ENCODE measurements around the gene KRT86. TPM values are rescaled to one million over a fixed set of nuclear protein-coding genes. Genes with fewer than 3 reads are reported as not detected.

Gene KRT86
- total and polyA plus RNA-seq, 2 donors (not counting 1 experiment from before 2014, with no cell fraction given) = 0.02 to 0.17 TPM

- Histone ChIP-seq H3K4me2 (ENCODE audit: extremely low read depth, insufficient read depth, low read length) (no peak overlapping the region), H3K27me3 (ENCODE audit: control insufficient read depth, insufficient read depth, low read length) (peaks cover 4% of the 10 kb centered on the region), H3K4me3 (replicated peaks in 1 of 4; ENCODE audit: control extremely low read depth in 1 of 4, insufficient read depth in 1 of 4, low read depth in 3 of 4, low read length in 4 of 4) (no peak overlapping the region), H3K9ac (ENCODE audit: insufficient read depth, low read length) (no peak overlapping the region), H2AFZ (ENCODE audit: low read length) (no peak overlapping the region), H3K9me3 (ENCODE audit: control insufficient read depth, insufficient read depth, low read depth, low read length) (no peaks in the 10 kb centered on the region), H3K27ac (ENCODE audit: insufficient read depth, low read length) (no peak overlapping the region), H4K20me1 (ENCODE audit: control insufficient read depth, extremely low read depth, insufficient read depth, low read length) (no peaks in the 10 kb centered on the region), H3K79me2 (ENCODE audit: control insufficient read depth, insufficient read depth, low read length) (no peaks in the 10 kb centered on the region), H3K36me3 (ENCODE audit: control insufficient read depth, insufficient read depth, low read length) (no peaks in the 10 kb centered on the region), H3K4me1 (ENCODE audit: control insufficient read depth, extremely low read depth, insufficient read depth, low read length) (no peaks in the 10 kb centered on the region)
- TF ChIP-seq, protein P1, sequence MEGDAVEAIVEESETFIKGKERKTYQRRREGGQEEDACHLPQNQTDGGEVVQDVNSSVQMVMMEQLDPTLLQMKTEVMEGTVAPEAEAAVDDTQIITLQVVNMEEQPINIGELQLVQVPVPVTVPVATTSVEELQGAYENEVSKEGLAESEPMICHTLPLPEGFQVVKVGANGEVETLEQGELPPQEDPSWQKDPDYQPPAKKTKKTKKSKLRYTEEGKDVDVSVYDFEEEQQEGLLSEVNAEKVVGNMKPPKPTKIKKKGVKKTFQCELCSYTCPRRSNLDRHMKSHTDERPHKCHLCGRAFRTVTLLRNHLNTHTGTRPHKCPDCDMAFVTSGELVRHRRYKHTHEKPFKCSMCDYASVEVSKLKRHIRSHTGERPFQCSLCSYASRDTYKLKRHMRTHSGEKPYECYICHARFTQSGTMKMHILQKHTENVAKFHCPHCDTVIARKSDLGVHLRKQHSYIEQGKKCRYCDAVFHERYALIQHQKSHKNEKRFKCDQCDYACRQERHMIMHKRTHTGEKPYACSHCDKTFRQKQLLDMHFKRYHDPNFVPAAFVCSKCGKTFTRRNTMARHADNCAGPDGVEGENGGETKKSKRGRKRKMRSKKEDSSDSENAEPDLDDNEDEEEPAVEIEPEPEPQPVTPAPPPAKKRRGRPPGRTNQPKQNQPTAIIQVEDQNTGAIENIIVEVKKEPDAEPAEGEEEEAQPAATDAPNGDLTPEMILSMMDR (conservative IDR thresholded peaks at IDR 0.05 in 1 of 2, IDR thresholded peaks at IDR 0.05 in 1 of 2; ENCODE audit: low read depth in 1 of 2, low read length in 2 of 2) = no peak
- TF ChIP-seq EZH2 (IDR thresholded peaks at IDR 0.05; ENCODE audit: low read length, missing control alignments) = no peak
- peak in 1 of 2 donors; percentile 54 for DNase-seq (ENCODE audit: low read depth in 2 of 2)
Observed at GRCh38 chr12:52268212-52268611, 6.2 kb upstream of the KRT86 start.

GRCh38 chr12:52270541-52271070, 3.8 kb upstream of the KRT86 start:
- Histone ChIP-seq H3K36me3 (ENCODE audit: control insufficient read depth, insufficient read depth, low read length) (no peaks in the 10 kb centered on the region), H3K9ac (ENCODE audit: insufficient read depth, low read length) (no peak overlapping the region), H3K27me3 (ENCODE audit: control insufficient read depth, insufficient read depth, low read length) (peaks cover 2% of the 10 kb centered on the region), H3K79me2 (ENCODE audit: control insufficient read depth, insufficient read depth, low read length) (no peaks in the 10 kb centered on the region), H3K9me3 (ENCODE audit: control insufficient read depth, insufficient read depth, low read depth, low read length) (no peaks in the 10 kb centered on the region), H3K4me3 (replicated peaks in 1 of 4; ENCODE audit: control extremely low read depth in 1 of 4, insufficient read depth in 1 of 4, low read depth in 3 of 4, low read length in 4 of 4) (no peak overlapping the region), H4K20me1 (ENCODE audit: control insufficient read depth, extremely low read depth, insufficient read depth, low read length) (no peaks in the 10 kb centered on the region), H3K4me2 (ENCODE audit: extremely low read depth, insufficient read depth, low read length) (no peak overlapping the region), H3K27ac (ENCODE audit: insufficient read depth, low read length) (no peak overlapping the region), H3K4me1 (ENCODE audit: control insufficient read depth, extremely low read depth, insufficient read depth, low read length) (no peaks in the 10 kb centered on the region), H2AFZ (ENCODE audit: low read length) (no peak overlapping the region)
- no peak for DNase-seq (ENCODE audit: low read depth in 2 of 2)
- no peak for TF ChIP-seq EZH2 (IDR thresholded peaks at IDR 0.05; ENCODE audit: low read length, missing control alignments)
- TF ChIP-seq, protein P1 (conservative IDR thresholded peaks at IDR 0.05 in 1 of 2, IDR thresholded peaks at IDR 0.05 in 1 of 2; ENCODE audit: low read depth in 1 of 2, low read length in 2 of 2) = no peak

- no peaks in the 10 kb centered on the region for H3K36me3 ChIP-seq (ENCODE audit: control insufficient read depth, insufficient read depth, low read length)
- H3K27ac ChIP-seq (ENCODE audit: insufficient read depth, low read length) = no peak overlapping the region
- peak in 1 of 2 donors; percentile 40 for DNase-seq (ENCODE audit: low read depth in 2 of 2)
- H3K4me2 ChIP-seq (ENCODE audit: extremely low read depth, insufficient read depth, low read length) = no peak overlapping the region
- no peak overlapping the region for H3K9ac ChIP-seq (ENCODE audit: insufficient read depth, low read length)
- no peaks in the 10 kb centered on the region for H3K9me3 ChIP-seq (ENCODE audit: control insufficient read depth, insufficient read depth, low read depth, low read length)
- no peaks in the 10 kb centered on the region for H4K20me1 ChIP-seq (ENCODE audit: control insufficient read depth, extremely low read depth, insufficient read depth, low read length)
- H2AFZ ChIP-seq (ENCODE audit: low read length) = no peak overlapping the region
- H3K27me3 ChIP-seq (ENCODE audit: control insufficient read depth, insufficient read depth, low read length) = peaks cover 2% of the 10 kb centered on the region
- H3K79me2 ChIP-seq (ENCODE audit: control insufficient read depth, insufficient read depth, low read length) = no peaks in the 10 kb centered on the region
- TF ChIP-seq EZH2 (IDR thresholded peaks at IDR 0.05; ENCODE audit: low read length, missing control alignments) = no peak
- TF ChIP-seq, protein P1 (conservative IDR thresholded peaks at IDR 0.05 in 1 of 2, IDR thresholded peaks at IDR 0.05 in 1 of 2; ENCODE audit: low read depth in 1 of 2, low read length in 2 of 2) = no peak
- H3K4me3 ChIP-seq (replicated peaks in 1 of 4; ENCODE audit: control extremely low read depth in 1 of 4, insufficient read depth in 1 of 4, low read depth in 3 of 4, low read length in 4 of 4) = no peak overlapping the region
- H3K4me1 ChIP-seq (ENCODE audit: control insufficient read depth, extremely low read depth, insufficient read depth, low read length) = no peaks in the 10 kb centered on the region
Observed at GRCh38 chr12:52271158-52271557, 3.3 kb upstream of the KRT86 start.
